IPS-11a (cell line): Measurements from ENCODE around the gene INO80D.
"Not testable (repeated sequence)": the region's sequence is repeated elsewhere in the genome, so short reads cannot be mapped to it uniquely, and the experiment has no call there.

Experiments
- H3K4me3 ChIP-seq: one replicate; pipeline ENCODE4 v1.5.1; 2013; ENCODE audit warnings: low read depth, low read length, control low read depth

INO80D gene

DNA sequence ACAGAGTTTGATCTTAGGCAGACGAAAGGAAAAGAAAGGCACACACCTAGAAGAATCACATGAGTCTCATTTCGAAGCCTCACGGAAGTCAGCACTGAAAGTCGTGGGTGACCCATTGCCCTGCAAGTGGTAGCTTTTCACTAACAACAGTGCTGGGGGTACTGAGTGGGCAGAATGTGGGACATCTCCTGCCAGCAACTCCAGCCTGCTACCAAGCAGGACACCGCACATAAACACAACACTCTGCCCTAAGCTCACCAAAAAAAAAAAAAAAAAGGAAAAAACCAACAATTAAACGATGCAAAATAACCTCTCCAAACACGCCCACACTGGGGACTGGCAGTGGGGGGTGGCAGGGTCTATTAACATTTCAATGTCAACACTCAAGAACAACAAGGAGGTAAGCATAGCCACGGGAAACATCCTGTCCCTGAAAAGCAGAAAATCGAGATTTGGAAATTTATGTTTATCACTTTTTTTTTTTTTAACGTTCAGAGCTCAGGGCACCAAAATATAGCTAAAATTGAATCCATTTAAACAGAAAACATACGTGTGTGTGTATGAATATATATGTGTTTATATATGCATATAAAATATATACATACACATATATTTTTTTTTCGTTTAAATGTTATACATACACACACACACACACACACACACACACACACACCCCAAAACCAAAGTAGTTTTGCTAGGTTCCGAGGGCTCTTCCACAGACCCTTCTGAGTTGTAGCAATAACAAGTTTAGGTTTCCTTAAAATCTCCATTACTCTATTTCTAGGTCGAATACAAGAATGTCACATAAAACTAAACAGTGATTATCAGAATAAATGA is 2.2 kb downstream of the INO80D start:
- peak overlapping the region; percentile 87 for H3K4me3 ChIP-seq

DNA sequence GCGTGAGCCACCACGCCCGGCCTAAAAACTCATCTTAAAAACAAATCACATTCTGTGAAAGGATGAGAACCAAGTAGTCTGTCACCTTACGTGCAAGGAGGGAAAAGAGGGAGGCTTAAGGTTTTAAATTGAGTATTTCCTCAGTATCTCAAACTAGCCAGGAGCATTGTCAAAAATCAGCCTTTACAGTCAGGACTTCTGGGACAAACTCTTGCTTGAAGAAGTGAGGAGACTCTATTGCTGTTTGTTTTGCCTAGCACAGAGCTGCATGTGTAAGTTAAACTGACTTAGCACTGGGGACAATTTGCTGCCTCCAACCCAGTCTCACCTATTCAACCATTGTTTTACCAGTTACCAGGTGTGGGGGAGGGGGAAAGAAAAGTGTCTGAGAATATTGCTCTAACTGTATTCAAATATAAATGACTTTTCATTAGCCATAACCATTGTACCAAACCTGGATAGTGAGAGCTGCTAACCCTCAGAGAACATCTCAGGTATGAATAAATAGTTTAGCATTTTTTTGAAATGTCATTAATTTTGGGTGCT is 3.6 kb downstream of the INO80D start:
- H3K4me3 ChIP-seq: no peak overlapping the region

DNA sequence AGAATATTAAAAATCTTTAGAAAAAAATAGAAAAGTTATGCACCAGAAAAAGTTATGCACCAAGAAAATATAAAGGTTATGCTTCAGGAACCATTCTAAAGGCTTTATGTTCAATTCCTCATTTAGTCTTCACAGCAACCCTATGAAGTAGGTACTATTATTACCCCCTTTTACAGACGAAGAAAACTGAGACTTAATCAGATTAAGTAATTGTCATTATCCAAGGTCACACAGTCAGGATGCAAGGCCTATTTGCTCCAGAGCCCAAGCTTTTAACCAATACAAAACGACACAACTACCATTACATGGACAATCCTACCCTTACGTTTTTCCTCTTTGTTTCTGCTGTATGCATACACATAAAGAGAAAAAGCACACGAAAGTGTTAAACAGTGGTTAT is 5.0 kb downstream of the INO80D start:
- H3K4me3 ChIP-seq: no peak overlapping the region

DNA sequence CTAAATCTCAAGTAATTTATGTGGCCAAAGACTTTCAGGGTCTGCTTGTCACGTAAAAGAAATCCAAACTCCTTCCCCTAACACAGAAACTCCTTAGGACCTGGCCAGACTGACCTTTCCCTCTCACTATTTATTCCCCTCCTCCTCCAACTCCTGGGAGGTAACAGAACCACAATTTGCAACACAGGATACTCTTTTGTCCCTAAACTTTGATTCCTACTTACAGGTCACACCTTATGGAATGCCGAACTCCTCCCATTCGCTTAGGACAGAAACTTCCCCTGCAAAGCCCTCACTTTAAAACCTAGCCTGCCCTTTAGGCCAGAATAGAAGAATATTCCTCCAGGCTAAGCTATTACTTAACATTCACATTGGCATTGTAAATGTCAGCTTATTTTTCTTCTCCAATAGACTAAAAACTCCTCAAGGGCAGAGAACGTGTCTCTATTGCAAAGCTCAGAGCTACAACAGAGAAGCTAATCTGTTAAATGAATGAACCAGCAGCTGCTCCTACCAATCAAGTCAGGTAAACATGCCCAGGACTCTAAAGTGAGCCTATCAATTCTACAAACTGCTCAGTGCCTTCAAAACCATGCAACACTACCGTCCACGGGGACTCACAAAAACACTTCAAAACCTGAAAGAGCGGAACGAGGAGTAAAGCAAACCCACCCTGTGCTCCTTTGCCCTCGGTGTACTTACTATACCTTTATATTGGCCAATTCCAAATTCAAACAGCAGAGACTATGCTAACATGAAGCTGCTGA is 6.1 kb downstream of the INO80D start:
- no peak overlapping the region for H3K4me3 ChIP-seq

DNA sequence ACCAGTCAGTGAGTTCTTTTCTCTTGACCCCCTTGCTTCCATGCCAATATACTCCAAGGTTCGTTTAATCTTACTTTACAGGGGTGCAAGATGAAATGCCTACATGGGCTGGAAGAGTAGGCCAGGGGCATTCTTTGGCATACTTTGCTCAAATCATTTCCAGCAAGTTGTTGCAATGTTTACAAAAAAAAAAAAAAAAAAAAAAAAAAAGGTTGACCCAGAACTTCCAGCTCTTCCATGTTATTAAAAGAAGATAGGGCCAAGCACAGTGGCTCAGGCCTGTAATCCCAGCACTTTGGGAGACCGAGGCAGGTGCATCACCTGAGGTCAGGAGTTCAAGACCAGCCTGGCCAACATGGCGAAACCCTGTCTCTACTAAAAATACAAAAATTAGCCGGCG is 8.1 kb downstream of the INO80D start:
- H3K4me3 ChIP-seq: not testable (repeated sequence)

DNA sequence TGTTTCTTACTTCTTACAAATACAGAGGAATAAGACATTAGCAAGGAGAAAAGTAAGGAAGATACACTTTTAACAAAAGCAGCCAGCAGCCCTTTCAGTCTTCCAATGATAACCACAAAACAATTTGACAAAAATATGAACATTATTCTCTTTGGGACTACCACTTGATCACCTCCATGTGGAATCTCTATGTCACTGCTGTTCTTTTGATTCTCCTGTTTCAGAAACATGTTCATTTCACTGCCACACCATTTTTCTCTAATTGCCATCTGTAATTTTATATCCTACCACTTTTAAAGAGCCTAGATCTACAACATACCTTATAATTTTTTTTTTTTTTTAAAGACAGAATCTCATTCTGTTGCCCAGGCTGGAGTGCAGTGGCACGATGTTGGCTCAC is 10.9 kb downstream of the INO80D start:
- no peak overlapping the region for H3K4me3 ChIP-seq

DNA sequence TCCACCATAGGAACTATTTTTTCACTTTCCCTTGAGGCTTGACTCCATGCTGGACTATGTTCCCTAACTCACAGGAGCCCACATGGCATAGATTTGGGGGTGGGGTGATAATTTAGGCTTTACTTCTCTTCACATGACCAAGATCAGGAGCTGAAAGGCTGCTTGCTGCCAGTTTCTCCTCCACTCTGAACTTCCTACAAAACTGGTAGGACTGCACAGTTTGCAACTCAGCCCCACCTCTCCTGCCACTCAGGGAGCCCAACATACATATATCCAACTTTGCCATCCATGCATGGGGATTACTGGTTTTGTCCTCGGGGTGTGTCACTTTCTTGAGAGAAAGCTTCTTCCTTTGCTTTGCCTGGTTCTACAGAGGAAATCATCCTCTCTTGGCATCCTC is 14.2 kb downstream of the INO80D start:
- no peak overlapping the region for H3K4me3 ChIP-seq

DNA sequence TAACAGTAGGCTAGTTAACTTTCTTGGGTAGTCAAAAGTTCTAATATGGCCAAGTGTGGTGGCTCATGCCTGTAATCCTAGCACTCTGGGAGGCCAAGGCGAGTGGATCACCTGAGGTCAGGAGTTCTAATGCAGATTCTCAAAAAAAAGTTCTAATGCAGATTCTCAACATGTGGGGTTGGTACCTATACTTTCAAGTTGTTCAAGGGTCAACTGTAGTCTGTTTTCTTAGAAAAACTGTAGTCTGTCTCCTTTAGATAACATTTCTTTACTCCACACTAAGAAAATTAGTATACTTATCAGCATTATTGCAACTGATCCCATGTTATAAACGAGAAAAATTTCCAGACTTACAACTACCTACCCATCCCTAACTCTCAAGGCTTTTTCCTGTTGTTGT is 16.6 kb downstream of the INO80D start:
- H3K4me3 ChIP-seq: no peak overlapping the region

DNA sequence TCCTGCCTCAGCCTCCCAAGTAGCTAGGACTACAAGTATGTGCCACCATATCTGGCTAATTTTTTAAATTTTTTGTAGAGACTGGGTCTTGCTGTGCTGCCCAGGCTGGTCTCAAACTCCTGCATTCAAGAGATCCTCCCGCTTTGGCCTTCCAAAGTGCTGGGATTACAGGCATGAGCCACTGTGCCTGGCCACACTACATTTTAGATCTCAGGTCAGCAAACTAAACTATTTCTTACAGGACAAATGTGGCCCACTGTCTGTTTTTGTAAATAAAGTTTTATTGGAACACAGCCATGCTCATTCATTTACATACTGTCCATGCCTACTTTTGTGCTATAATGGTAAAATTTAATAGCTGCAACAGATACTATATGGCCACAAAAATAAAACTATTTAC is 17.8 kb downstream of the INO80D start:
- H3K4me3 ChIP-seq: no peak overlapping the region

DNA sequence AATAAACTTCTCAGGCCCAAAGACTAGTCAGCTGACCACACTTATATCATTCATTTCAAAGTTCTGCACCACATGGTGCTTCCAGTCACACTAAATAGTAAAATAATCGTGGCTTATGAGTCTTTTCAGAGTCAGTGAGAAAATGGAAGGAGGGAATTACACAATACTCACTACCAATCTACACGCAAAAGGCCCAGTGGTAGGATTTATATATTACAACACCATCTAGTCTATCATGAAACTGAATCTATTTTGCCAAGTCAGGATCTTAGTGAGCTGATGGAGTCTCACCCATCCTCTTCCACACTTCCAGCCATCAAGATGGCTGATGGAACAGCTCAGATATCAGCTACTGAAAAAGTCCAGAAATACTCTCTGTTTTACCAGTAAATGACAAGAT is 21.9 kb downstream of the INO80D start:
- no peak overlapping the region for H3K4me3 ChIP-seq

DNA sequence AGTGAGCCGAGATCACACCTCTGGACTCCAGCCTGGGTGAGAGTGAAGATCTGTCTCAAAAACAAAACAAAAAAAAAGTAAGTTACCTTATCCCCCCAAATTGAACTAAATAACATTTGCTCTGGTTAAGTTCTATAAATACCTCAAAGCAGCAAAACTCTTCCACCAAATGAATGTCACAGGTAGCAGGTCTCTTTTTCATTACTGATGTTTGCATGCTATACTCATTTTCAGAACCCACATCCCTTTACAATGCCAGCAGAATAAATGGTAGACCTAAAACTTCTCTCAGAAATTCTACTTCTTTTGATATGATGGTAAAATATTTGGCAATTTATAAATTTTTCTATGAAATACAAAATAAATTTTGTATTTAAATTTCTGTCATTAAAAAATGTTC is 22.3 kb downstream of the INO80D start:
- H3K4me3 ChIP-seq: no peak overlapping the region

DNA sequence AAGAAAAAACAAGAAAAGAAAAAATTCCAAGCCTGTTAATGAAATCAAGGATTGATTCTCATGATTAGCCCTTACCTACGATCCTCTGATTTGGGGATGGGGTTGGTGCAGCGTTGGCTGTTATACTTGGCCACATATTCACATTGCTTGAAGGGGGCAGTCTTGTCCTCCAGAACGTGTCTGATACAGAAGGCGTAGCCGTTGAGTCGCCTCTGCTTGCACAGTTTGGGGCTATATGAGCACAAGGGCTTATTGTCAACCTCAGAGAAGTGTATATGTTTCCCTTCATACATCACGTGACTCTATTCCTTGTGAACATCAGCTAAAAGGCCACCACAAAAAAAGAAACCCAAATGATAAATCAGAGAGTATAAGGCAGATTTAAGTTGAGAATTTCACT is 23.2 kb downstream of the INO80D start:
- no peak overlapping the region for H3K4me3 ChIP-seq

DNA sequence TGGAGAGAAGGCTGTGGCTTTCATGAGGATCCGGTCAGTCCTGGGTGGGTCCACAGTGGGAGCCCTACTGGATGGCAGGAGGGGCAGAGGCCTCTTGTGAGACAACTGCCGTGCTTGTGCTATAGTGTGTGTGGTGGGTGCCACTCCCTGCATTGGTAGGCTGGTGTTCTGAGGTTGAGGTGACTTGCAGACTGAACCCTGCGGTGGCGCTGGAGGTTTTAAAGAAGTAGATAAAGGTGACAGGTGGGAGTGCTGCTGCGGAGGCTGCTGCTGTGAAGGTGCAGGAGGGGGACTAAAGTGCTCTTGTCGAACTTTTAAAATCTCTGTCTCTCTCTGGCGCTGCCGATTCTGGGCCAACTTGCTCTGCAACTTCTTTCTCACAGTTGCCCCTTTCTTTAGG is 29.7 kb downstream of the INO80D start:
- H3K4me3 ChIP-seq: no peak overlapping the region

DNA sequence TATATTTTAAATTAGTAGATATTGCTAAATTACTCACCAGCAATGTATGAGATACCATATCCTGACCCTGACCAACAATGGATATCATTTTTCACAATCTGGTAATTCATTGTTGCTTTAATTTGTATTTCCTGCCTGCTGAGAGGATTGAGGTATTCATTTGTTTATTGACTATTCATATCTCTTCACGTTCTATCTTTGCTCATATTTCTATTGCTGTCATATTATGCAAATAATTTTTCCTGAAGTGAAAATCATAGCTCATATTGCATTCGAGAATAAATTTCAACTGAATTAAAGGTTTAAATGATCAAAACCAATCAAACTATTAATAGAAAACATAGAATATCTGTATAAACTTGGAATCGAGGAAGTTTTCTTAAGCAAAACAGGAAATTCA is 31.0 kb downstream of the INO80D start:
- H3K4me3 ChIP-seq: no peak overlapping the region

DNA sequence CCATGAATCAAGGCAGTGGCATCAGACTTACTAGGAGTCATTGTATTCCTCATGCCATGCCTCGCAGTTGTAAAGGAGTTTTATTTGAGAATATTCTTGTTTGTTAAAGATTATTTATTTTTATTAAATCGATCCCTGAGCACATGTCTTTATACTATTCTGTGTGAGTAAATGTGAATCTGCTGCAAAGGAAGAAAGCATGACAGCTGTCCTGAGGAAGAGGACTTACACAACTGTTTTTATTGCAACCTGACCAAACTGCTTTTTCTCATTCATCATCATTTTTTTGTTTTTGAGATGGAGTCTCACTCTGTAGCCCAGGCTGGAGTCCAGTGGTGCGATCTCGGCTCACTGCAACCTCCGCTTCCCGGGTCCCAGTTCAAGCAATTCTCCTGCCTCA is 34.1 kb downstream of the INO80D start:
- H3K4me3 ChIP-seq: no peak overlapping the region

DNA sequence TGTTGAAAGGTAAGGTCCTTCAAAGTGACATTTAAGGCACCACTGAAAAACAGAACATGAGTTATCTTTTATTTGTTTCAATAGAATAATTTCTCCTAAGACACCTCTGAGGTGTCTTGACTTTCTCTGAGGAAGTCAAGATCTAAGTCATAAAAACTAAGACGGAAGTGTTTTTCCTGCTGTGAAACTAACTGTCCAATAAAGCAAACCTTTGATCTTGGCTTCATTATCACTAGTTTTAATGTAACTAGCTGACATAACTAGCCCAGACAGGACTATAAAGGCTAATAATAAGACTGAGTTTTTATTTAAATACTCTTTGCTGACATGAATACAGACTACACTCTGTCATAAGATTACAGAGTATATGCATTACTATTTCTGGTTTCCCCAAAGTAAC is 36.6 kb downstream of the INO80D start:
- H3K4me3 ChIP-seq: no peak overlapping the region

DNA sequence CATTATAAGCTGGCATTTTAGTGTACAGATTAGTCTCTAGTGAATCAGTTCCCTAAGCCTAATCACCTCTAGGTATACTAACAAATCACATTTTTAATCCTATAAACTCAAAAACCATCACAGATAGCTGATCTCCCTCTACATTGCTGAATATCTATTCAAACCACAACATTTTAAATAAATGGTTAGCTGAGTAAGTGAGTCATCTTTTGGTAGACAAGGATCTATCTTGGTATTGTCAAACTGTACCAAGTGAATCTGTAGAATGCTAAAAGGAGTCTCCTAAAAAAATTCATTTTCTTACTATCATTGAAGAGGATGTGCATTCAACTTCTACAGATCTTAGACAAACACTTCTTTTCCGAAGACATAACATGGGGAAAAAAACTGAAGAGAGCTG is 40.7 kb downstream of the INO80D start:
- H3K4me3 ChIP-seq: no peak overlapping the region

DNA sequence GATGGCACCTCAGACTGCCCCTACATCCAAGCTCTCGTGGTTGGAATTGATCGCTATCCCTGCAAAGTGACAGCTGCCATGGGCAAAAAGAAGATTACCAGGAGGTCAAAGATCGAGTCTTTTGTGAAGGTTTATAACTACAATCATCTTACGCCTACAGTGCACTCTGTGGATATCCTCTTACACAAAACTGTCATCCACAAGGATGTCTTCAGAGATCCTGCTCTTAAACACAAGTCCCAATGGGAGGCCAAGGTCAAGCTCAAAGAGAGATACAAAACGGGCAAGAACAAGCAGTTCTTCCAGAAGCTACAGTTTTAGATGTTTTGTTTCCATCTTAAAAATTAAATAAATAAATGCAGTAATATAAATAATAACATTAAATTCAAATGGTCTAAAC is 45.4 kb downstream of the INO80D start:
- H3K4me3 ChIP-seq: no peak overlapping the region

DNA sequence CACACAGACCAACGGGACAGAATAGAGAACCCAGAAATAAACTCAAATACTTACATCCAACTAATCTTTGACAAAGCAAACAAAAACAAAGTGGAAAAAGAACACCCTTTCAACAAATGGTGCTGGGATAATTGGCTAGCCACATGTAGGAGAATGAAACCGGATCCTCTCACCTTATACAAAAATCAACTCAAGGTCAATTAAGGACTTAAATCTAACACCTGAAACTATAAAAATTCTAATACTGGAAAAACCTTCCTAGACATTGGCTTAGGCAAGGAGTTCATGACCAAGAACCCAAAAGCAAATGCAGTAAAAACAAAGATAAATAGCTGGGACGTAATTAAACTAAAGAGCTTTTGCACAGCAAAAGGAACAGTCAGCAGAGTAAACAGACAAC is 50.6 kb downstream of the INO80D start:
- H3K4me3 ChIP-seq: not testable (repeated sequence)

DNA sequence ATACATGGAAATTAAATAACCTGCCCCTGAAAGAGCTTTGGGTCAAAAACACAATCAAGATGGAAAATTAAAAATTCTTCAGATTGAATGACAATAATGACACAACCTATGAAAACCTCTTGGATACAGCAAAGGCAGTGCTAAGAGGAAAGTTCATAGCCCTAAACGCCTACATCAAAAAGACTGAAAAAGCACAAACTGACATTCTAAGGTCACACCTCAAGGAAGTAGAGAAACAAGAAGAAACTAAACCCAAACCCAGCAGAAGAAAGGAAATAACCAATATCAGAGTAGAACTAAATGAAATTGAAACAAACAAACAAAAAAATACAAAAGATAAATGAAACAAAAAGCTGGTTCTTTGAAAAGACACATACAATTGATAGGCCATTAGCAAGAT is 52.5 kb downstream of the INO80D start:
- H3K4me3 ChIP-seq: not testable (repeated sequence)

DNA sequence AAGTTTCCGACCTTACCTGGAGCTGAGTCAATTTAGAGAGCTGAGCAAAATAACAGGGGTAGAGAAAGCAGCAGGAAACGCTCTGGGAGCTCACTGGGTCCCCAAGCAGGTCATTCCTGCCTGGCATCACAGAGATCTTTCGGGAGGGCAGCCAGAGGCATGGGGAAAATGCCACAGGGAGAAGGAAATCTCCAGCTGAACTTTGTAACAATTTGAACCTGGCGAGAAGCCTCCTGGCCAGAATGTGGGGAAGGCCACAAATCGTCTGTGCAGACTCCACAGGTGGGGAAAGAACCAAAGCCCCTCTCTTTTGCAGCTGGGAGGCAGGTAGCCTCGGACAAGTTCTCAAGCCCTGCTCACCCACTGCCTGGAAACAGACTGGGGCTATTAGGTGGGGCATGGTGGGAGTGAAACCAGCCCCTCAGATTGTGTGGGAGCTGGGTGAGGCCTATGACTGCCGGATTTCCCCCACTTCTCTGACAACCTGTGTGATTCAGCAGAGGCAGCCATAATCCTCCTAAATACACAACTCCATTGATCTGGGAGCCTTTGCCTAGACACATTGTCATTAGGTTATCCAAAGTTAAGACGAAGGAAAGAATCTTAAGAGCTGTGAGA is 53.9 kb downstream of the INO80D start:
- H3K4me3 ChIP-seq: no peak overlapping the region
